Choroid plexus epithelial cell (primary cell): ENCODE results near the gene MYO15A.

Experiments used
- DNase-seq: peaks from one replicate; pipeline ENCODE4 v3.0.0-alpha.2; 2010; ENCODE audit warnings: low read depth
- H3K4me3 ChIP-seq: 2 replicates; pipeline ENCODE4 v1.5.1; 2011; ENCODE audit warnings: low read depth, mild to moderate bottlenecking, control low read depth, low read length, moderate library complexity
- CTCF ChIP-seq: conservative IDR thresholded peaks from 2 replicates; pipeline ENCODE4 v1.5.1; 2011; ENCODE audit warnings: low read depth, mild to moderate bottlenecking, control low read depth, inconsistent platforms, low read length, moderate library complexity

The MYO15A gene

GRCh38 chr17:18229254-18229653, 120.7 kb downstream of the MYO15A start:
- DNase-seq = no peak
- TF ChIP-seq CTCF = no peak
- H3K4me3 ChIP-seq = no peak overlapping the region
